Upper lobe of left lung (tissue), 4 donors: ENCODE measurements around the gene TUT7.

Experiments used
- CTCF ChIP-seq, 6 experiments: fragments of 450-650 bp in 4 of 6; fragments of 200-600 bp in 2 of 6; sonication (generic) in 2 of 6; IDR thresholded peaks; one replicate each; pipeline ENCODE4 v1.5.1; 2016 to 2019; ENCODE audit warnings: antibody characterized with exemption in 6 of 6
- EP300 ChIP-seq, 4 donors: sonication (generic); formaldehyde crosslinking; IDR thresholded peaks; one replicate each; pipeline ENCODE4 v1.5.1; 2017; ENCODE audit warnings: antibody characterized with exemption in 4 of 4, control low read depth in 2 of 4
- POLR2A ChIP-seq, 4 donors: fragments of 450-650 bp; IDR thresholded peaks; one replicate each; pipeline ENCODE4 v1.5.1; 2016 to 2017; ENCODE audit warnings: antibody characterized with exemption in 4 of 4, mild to moderate bottlenecking in 2 of 4
- POLR2AphosphoS5 ChIP-seq, 2 donors: sonication (generic); formaldehyde crosslinking; IDR thresholded peaks; one replicate each; pipeline ENCODE4 v1.5.1; 2017; ENCODE audit warnings: antibody characterized with exemption in 2 of 2

DNA sequence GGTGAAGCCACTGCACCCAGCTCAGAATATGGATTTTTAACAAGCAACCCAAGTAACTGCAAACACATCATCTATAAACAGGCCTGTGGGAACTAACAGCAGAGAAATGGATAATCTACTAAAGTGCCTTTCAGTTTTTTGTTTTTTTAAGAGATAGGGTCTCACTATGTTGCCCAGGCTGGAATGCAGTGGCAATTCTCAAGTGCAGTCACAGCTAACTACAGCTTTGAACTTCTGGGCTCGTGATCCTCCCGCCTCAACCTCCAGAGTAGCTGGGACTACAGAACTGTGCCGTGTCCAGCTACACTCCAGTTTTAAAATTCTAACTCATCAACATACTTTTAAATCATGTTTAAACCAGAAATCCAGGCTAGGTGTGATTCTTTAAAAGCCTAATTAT lies 11.9 kb downstream of the TUT7 start:
- TF ChIP-seq CTCF (IDR thresholded peaks at IDR 0.05) (no peak), POLR2A (IDR thresholded peaks at IDR 0.05) (no peak), POLR2AphosphoS5 (IDR thresholded peaks at IDR 0.05) (no peak), EP300 (IDR thresholded peaks at IDR 0.05) (no peak)
